K562 (cell line): Measurements from ENCODE around the gene OR51Q1. TPM values are rescaled to one million over a fixed set of nuclear protein-coding genes. Genes with fewer than 3 reads are reported as not detected.

Source experiments
- CREB3L1 ChIP-seq: fragments of 450-650 bp; IDR thresholded peaks from 2 replicates; pipeline ENCODE4 v1.6.1; 2014; ENCODE audit warnings: low read depth, mild to moderate bottlenecking, moderate library complexity, borderline replicate concordance
- PRDM10 ChIP-seq: fragments of 450-650 bp; IDR thresholded peaks from 2 replicates; pipeline ENCODE4 v1.6.1; 2018; ENCODE audit not compliant: partially characterized antibody
- polyA plus RNA-seq, 8 experiments: library from polyadenylated mRNA; depleted of rRNA in 4 of 8; stranded (reverse) in 5 of 8; unstranded in 3 of 8; fragments of >200 nt; fragmentation: Nextera tagmentation in 2 of 8; fragmentation: Illumina TruSeq in 1 of 8; extraction: Ambion mirVana in 2 of 8; extraction: Trizol in 1 of 8; gene quantifications; 2 replicates each; pipeline versions ENCODE4 v1.2.1 to v1.2.3, GENCODE V29; 2011 to 2014; ENCODE audit warnings: inconsistent platforms in 1 of 8, missing spikeins in 1 of 8
- total RNA-seq, 7 experiments: library from RNA; depleted of rRNA in 6 of 7; stranded (reverse); fragments of >200 nt in 6 of 7; fragmentation: Illumina TruSeq in 2 of 7; extraction: Trizol in 2 of 7; gene quantifications; 2 replicates each; pipeline versions ENCODE4 v1.2.1 to v1.2.3, GENCODE V29; 2011 to 2021; ENCODE audit warnings: low replicate concordance in 1 of 7
- TF ChIP-seq, protein P1 (sequence below): fragments of 450-650 bp; IDR thresholded peaks from 2 replicates; pipeline ENCODE4 v1.6.1; 2018; ENCODE audit warnings: mild to moderate bottlenecking, low read depth; ENCODE audit not compliant: partially characterized antibody

OR51Q1 gene
- total and polyA plus RNA-seq, 9 of the 15 experiments (the other 6 are each of a cell fraction or from before 2014, with no cell fraction given), result 0.69 TPM; not detected in 8

GRCh38 chr11:5449432-5449831, 27.5 kb downstream of the OR51Q1 start (continued):
- TF ChIP-seq, protein P1, sequence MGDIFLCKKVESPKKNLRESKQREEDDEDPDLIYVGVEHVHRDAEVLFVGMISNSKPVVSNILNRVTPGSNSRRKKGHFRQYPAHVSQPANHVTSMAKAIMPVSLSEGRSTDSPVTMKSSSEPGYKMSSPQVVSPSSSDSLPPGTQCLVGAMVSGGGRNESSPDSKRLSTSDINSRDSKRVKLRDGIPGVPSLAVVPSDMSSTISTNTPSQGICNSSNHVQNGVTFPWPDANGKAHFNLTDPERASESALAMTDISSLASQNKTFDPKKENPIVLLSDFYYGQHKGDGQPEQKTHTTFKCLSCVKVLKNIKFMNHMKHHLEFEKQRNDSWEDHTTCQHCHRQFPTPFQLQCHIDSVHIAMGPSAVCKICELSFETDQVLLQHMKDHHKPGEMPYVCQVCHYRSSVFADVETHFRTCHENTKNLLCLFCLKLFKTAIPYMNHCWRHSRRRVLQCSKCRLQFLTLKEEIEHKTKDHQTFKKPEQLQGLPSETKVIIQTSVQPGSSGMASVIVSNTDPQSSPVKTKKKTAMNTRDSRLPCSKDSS, result no peak
- TF ChIP-seq CREB3L1 (no peak), PRDM10 (no peak)
